Left renal cortex interstitium (tissue), 4 donors: Measurements from ENCODE around the gene UBE2J2. TPM values are rescaled to one million over a fixed set of nuclear protein-coding genes. Genes with fewer than 3 reads are reported as not detected.

ENCODE experiments used
- DNase-seq, 4 donors: peaks; one replicate each; pipeline ENCODE4 v3.0.0-alpha.2; 2013; ENCODE audit warnings: low read depth in 4 of 4, low spot score in 2 of 4, missing footprints in 1 of 4
- polyA plus RNA-seq, 4 donors: library from polyadenylated mRNA; unstranded; fragments of 120-200 nt; gene quantifications; one replicate each; pipeline ENCODE4 v1.2.1, GENCODE V29; 2013; ENCODE audit not compliant: insufficient read length in 4 of 4

The UBE2J2 gene
- polyA plus RNA-seq, 4 donors: 40.9 to 68.6 (median 58.4) TPM

DNA sequence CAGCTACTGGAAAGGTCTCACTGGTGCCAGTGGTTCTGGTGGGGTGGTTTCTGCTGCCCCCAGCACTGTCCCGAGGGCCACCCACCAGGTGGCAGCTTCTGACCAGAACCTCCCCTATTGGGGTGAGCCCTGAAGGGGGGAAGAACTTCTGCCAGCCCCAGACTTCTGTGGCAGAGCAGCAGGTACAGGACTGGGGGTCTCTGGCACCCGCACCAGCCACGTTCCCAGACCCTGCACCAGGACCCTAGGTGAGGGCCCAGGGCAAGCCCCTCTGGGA lies 36.4 kb upstream of the UBE2J2 start:
- no peak for DNase-seq

DNA sequence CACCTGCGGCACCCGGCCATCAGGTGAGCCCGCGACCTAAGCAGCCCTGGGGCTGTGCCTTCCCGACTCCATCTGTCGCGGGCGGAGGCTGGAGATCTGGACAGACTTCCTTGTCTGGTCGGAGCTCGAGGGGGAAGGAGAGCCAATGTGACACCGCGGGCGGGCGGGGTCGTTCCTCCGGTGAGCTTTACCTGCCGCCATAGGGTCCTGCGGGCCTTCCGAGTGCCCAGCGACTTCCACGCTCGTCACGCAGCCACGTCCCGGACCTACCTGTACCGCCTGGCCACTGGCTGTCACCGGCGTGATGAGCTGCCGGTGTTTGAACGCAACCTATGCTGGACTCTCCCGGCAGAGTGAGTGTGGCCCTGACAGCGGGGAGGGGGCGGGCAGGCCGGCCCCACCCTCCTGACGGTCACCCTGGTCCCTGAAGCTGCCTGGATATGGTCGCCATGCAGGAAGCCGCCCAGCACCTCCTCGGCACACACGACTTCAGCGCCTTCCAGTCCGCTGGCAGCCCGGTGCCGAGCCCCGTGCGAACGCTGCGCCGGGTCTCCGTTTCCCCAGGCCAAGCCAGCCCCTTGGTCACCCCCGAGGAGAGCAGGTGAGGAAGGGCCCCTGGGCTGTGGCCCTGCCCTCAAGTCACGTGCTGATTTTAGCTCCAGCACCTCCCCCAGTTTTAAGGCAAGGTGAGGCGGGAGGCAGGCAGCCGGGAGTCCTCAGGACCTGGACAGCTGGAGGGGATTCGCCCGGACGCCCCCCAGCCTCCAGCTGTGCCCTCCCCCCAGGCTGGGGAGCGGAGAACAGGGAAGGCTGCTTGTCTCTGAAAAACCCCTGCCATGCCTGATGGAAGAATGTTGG lies 35.8 kb upstream of the UBE2J2 start:
- no peak for DNase-seq

GRCh38 chr1:1308756-1309250 lies 35.1 kb upstream of the UBE2J2 start:
- no peak for DNase-seq

GRCh38 chr1:1307923-1308755 lies 34.5 kb upstream of the UBE2J2 start, which contains the start of the genes ACAP3 and PUSL1:
TSS of gene ACAP3 (minus strand) at chr1:1307930. CDS start at chr1:1307815, 115 bp downstream.
TSS of gene PUSL1 (plus strand) at chr1:1308597. CDS start at chr1:1308644, 47 bp downstream.
- DNase-seq: peak; percentile 68 to 79 (median 78)

DNA sequence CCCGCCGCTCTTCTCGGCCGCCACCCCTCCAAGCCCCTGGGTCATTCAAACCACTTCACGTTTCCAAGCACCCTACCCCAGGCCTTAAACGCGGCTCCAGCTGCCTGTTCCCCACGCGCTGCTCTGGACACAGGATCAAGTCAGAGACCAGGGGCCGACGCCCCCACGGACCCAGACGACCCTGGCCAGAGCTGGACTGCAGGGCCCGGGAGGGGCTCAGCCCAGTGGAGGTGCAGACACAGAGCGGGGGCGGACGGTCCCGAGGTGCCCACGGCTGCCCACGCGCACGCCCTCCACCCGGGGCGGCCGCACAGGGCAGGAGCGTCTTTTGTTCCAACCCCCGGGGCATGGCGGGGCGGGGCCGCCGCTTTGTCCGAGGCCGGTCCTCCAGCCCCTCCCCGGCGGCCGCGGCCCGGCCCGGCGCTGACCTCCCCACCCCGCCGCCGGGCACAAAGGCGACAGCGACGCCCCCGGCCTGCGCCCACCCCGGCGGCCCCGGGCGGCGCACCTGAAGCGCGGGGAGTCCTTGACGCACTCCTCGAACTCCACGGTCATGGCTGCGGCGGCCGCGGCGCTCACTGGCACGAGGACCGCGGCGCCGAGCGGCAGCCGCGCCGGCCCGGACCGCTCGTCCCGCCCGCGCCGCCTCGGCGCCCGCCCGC lies 33.7 kb upstream of the UBE2J2 start:
- DNase-seq: no peak

GRCh38 chr1:1306661-1307260 lies 33.1 kb upstream of the UBE2J2 start:
- DNase-seq: no peak

DNA sequence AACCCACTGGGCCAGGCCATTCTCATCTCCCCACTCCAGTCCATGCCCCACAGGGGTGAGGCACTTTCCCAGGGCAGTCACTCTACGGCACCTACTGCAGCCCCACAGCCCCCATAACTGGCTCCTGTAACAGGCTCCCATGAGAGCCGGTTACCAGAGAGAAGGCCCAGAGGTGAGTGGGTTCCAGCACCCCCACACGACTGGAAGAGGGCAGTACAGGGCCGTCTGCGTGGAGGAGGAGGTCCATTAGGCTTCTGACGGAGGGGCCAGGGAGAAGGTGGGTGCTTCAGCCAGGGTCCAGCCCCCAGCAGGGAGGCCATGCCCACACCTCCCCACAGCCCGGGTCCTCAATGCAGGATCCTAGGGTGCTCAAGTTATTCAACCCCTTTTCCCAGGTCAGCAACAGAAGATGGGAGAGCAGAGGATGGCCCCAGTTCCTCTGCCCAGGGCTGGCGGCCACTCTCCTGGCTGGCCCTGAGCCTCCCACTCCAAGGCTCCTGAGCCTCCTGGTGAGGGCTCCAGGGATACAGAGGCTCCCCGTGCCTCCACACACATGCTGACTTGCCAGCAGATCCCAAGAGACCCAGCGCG lies 32.5 kb upstream of the UBE2J2 start:
- DNase-seq: no peak

DNA sequence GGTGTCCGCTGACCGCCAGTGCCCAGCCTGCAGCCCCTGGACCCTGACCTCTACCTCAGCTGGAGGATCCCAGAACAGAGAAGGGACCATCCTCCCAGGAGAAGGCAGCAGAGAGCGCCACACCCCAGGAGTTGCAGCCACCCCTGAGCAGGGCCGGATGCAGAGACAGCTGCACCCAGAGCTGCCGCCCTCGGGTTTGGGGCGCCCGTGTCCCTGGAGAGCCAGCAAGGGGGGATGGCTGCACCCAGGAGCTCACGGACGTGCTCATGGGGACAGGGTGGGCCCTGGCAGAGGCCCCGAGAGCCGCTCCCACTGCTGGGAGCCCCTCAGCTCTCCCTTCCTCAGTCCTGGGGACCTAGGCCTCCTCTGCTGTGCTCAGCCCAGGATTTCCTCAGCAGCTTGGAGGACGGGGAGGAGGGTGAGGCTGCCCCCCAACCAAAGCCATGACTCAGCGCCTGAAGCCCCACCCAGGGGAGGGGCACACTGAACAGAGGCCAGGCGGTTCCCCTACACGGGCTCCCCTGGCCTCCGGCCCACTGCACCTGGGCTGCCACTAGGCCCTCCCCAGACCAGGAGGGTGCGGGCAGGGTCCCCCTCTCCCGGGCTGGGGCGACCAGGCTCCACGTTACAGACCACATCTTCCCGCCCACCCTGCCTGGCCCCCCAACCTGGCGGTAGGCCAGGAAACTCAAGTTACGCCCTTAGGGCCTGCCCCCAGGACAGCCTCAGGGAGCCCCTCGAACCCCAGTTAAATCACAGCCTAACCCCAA lies 31.8 kb upstream of the UBE2J2 start:
- no peak for DNase-seq

DNA sequence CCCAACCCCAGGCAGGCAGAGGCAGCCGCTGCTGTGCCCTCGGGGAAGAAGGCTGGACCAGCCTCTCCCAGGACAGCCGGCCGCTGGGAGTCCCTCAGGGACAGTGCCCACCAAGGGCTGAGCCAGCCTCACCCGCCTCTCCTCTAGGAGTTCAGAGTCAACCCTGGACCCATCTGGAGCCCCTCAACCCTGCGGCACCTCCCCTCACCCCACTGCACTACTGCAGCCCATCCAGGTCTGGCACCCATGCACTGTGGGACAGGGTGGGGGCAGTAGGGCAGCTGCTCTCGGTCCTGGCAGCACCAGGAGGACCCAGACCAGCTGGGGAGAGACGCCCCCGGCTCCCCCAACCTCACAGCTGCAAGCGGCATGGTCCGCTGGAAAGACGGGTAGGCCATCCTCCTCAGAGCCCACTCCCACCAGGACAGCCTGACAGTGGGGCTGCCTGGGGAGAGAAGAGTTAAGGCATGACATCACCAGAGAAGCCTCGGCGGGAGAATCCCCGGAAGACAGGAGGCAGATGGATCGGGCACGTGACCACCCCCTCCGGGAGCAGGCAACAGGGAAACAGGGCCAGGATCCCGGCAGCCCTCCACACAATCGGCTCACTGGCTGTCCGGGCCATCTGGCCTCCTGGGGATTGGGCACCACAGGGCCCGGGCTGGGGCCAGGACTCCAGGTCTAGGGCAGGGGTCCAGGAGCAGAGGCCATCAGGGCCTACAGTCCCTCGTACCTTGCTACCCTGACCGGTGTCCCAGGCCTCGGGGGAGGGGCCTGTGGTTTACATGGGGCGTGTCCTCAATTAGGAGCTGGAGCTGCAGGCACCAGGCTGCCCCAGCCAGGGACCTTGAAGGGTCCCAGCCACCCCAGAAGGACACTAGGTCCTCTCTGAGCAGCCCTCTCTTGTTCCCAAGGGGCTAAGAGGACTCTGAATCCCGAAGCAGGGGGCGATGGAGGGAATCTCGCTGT lies 31.0 kb upstream of the UBE2J2 start:
- DNase-seq: peak in 1 of 4 donors; percentile 55

DNA sequence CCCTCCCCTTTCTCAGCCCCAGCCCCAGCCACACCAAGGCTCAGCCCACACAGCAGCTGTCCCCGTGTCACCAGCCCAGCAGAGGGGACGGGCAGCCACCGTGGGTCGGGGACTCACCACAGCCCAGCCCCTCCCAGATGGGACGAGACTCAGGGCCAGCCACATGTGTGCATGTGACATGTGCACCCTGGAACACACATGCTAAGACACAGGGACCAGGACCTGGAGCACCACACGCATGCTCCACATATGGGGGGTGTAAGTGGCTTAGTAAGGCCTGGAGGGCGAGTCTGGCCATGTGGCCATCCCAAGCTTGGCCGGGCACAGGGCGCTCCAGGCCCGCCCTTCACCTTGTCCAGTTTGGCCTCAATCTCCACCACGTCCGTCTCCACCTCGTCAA lies 30.1 kb upstream of the UBE2J2 start:
- DNase-seq: no peak

DNA sequence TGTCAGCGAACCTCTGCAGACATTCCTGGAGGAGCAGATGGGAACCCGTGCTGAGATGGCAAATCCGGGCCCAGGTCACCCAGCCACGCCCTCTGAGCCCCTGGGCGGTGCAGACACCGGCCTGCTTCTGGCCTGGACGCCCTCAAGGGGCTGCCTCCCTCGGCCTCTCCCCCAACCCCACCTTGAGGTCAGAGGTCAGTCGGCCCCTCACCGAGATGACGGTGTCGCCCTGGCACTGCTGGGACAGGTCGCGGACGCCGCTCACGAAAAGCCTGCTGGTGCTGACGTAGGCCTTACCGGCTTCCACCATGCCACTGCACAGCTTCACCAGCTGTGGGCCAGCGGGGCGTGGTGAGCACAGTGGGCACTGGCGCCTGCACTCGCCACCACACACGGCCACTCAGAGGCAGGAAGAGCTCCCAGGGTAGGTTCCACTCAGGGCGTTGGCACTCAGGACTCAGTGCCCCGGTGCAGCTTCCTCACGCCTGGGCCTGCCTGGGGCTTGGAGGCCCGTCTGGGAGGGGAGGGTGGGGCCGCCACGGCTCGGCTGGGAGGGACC lies 29.4 kb upstream of the UBE2J2 start:
- no peak for DNase-seq

DNA sequence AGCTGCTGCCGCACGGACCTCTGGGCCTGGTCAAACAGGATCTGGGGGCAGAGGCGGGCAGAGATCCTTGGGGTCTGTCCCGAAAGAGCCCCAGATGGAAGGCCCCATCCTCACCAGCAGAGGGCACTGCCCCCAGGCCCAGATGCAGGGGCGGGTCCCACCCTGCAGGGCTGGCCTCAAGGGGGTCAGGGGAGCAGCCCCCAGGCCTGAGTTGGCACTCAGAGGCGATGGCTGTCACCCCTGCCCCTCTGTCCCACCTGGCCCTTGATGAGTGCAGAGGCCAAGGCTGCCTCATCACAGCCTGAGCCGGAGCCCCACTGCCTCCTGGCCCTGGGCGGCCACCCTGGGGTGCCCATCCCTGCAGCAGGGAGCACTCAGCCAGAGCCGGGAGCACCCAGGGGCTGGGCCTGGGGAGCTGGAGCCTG lies 28.4 kb upstream of the UBE2J2 start:
- DNase-seq: no peak

- DNase-seq: no peak
Observed at GRCh38 chr1:1300352-1300739, 26.7 kb upstream of the UBE2J2 start.

DNA sequence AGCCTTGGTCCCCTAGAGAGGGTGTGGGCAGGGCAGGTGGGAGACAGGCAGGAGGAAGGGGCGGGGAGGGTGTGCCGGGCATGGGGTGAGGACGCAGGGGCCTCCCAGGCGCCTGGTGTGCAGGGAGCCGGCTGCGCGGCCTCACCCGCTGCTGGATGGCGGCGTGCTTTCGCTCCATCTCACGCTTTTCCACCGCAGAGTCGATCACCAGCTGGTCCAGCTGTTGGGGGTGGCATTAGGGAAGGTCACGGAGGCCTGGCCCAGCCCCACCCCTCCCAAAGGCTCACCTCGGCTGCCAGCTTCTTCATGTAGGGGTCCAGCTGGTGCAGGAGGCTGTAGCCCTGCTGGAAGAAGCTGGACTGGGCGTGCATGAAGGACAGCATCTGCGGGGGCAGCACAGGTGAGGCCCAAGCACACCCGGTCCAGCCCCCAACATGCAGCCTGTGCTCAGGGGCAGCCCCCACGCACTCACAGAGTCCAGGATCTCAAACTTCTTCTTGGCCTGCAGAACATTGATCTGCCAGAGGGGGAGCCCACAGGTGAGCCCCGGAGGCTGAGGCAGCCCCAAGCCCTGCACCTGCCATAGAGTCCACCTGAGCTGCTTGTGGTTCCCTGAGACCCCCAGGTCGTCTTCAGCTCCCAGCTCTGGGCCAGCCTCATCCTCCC lies 26.2 kb upstream of the UBE2J2 start:
- no peak for DNase-seq

- DNase-seq: peak in 1 of 4 donors; percentile 47
Observed at GRCh38 chr1:1298861-1299685, 25.4 kb upstream of the UBE2J2 start.

GRCh38 chr1:1297802-1298424 lies 24.3 kb upstream of the UBE2J2 start:
- DNase-seq: no peak
